Smooth muscle cell (in vitro differentiated cells): ENCODE data around the gene SNX27. TPM values are rescaled to one million over a fixed set of nuclear protein-coding genes. Genes with fewer than 3 reads are reported as not detected.

ENCODE experiments used
- DNase-seq: peaks from one replicate; lab custom pipeline; 2025; ENCODE audit not compliant: unreplicated experiment; lab: John Stamatoyannopoulos, UW
- H2AFZ ChIP-seq: fragments of 200-600 bp; sonication (generic); 2 replicates; pipeline ENCODE4 v1.6.0; 2016; ENCODE audit warnings: antibody characterized with exemption, low read depth, mild to moderate bottlenecking
- H3F3A ChIP-seq: fragments of 200-600 bp; sonication (generic); 2 replicates; pipeline ENCODE4 v1.6.0; 2017; ENCODE audit warnings: antibody characterized with exemption, low read depth
- H3K27ac ChIP-seq: fragments of 200-600 bp; sonication (generic); 2 replicates; pipeline ENCODE4 v1.5.1; 2016; ENCODE audit warnings: low read depth, mild to moderate bottlenecking
- H3K27me3 ChIP-seq: fragments of 200-600 bp; sonication (generic); 2 replicates; pipeline ENCODE4 v1.6.1; 2016; ENCODE audit warnings: low read depth, mild to moderate bottlenecking
- H3K36me3 ChIP-seq: fragments of 200-600 bp; sonication (generic); 2 replicates; pipeline ENCODE4 v1.5.1; 2016; ENCODE audit warnings: low read depth
- H3K4me1 ChIP-seq: fragments of 200-600 bp; sonication (generic); 2 replicates; pipeline ENCODE4 v1.5.1; 2016; ENCODE audit warnings: low read depth
- H3K4me2 ChIP-seq: fragments of 200-600 bp; sonication (generic); 2 replicates; pipeline ENCODE4 v1.6.0; 2016; ENCODE audit warnings: mild to moderate bottlenecking
- H3K4me3 ChIP-seq: fragments of 200-600 bp; sonication (generic); 2 replicates; pipeline ENCODE4 v1.5.1; 2016; ENCODE audit warnings: mild to moderate bottlenecking
- H3K79me2 ChIP-seq: fragments of 200-600 bp; sonication (generic); 2 replicates; pipeline ENCODE4 v1.6.0; 2016; ENCODE audit warnings: low read depth, mild to moderate bottlenecking
- H3K9ac ChIP-seq: fragments of 200-600 bp; sonication (generic); 2 replicates; pipeline ENCODE4 v1.6.0; 2016; ENCODE audit warnings: low read depth
- H3K9me3 ChIP-seq: fragments of 200-600 bp; sonication (generic); replicated peaks from 2 replicates; pipeline ENCODE4 v1.5.1; 2016; ENCODE audit warnings: low read depth
- H4K20me1 ChIP-seq: fragments of 200-600 bp; sonication (generic); 2 replicates; pipeline ENCODE4 v1.6.0; 2016; ENCODE audit warnings: low read depth
- WGBS: methylation state at CpG from one replicate; pipeline ENCODE4 v1.1.7; 2016; ENCODE audit warnings: low lambda C conversion rate; 5-methylcytosine and 5-hydroxymethylcytosine counted together
- polyA plus RNA-seq: library from polyadenylated mRNA; unstranded; fragments of >200 nt; fragmentation: Nextera tagmentation; extraction: Ambion mirVana; gene quantifications from 2 replicates; pipeline ENCODE4 v1.2.1, GENCODE V29; 2016
- total RNA-seq: library from RNA; depleted of rRNA; stranded (reverse); fragments of >200 nt; gene quantifications from 2 replicates; pipeline ENCODE4 v1.2.3, GENCODE V29; 2014
- TF ChIP-seq, protein P1 (sequence below): fragments of 200-600 bp; sonication (generic); IDR thresholded peaks from 2 replicates; pipeline ENCODE4 v1.5.1; 2017; ENCODE audit warnings: borderline replicate concordance, mild to moderate bottlenecking, antibody characterized with exemption; ENCODE audit not compliant: insufficient read depth, poor library complexity, severe bottlenecking

The SNX27 gene
- total and polyA plus RNA-seq, 2 experiments from 2014 or later, result 11.9 to 20.9 TPM

GRCh38 chr1:151714820-151715725 lies 103.2 kb downstream of the SNX27 start:
- Histone ChIP-seq H3F3A (no peaks in the 10 kb centered on the region), H3K4me2 (no peak overlapping the region), H3K36me3 (no peaks in the 10 kb centered on the region), H3K9ac (no peak overlapping the region), H4K20me1 (no peaks in the 10 kb centered on the region), H3K27me3 (peaks cover 48% of the 10 kb centered on the region), H3K27ac (no peak overlapping the region), H3K9me3 (no peaks in the 10 kb centered on the region), H3K4me1 (peaks cover 7% of the 10 kb centered on the region), H3K79me2 (no peaks in the 10 kb centered on the region), H2AFZ (no peak overlapping the region), H3K4me3 (no peak overlapping the region)
- DNase-seq, result no peak
- TF ChIP-seq, protein P1, sequence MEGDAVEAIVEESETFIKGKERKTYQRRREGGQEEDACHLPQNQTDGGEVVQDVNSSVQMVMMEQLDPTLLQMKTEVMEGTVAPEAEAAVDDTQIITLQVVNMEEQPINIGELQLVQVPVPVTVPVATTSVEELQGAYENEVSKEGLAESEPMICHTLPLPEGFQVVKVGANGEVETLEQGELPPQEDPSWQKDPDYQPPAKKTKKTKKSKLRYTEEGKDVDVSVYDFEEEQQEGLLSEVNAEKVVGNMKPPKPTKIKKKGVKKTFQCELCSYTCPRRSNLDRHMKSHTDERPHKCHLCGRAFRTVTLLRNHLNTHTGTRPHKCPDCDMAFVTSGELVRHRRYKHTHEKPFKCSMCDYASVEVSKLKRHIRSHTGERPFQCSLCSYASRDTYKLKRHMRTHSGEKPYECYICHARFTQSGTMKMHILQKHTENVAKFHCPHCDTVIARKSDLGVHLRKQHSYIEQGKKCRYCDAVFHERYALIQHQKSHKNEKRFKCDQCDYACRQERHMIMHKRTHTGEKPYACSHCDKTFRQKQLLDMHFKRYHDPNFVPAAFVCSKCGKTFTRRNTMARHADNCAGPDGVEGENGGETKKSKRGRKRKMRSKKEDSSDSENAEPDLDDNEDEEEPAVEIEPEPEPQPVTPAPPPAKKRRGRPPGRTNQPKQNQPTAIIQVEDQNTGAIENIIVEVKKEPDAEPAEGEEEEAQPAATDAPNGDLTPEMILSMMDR, result no peak
- WGBS, result 85% methylated on average over 10 of the region's 10 CpGs

DNA sequence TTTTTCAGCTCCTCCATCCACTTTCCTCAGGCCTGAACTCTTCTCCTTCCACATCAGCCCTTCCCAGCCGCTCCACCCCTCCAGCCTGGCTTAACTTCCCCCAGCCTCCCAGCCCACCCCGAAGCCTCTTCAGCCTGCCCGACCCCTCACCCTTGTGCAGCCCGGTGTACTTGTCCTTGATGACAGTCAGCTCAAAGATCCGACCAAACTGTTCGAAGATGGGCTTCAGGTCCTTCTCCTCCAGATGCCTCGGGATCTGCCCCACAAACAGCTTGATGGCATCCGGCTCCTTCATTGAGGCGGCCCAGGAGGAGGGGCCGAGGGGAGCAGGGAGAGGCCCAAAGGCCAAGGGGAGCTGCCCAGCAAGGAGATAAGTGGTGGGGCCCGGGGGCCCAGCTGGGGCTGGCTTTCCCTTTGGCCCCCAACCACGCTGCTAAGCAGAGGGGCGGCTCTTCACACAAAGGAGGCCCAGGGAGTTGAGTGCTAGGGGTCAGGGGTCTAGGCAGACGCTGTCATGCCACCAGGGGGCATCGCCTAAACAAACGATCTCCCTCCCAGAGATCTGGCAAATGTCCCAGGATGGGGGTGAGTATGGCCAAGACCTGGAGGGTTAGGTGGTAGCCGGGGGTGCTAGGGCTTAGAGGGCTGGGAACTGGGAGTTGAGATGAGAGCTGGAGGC lies 104.0 kb downstream of the SNX27 start:
- Histone ChIP-seq H3K4me2 (no peak overlapping the region), H3K4me1 (peaks cover 14% of the 10 kb centered on the region), H3K9ac (no peak overlapping the region), H3K27ac (no peak overlapping the region), H2AFZ (no peak overlapping the region), H3K79me2 (no peaks in the 10 kb centered on the region), H3F3A (peaks cover 3% of the 10 kb centered on the region), H3K4me3 (no peak overlapping the region), H3K27me3 (peaks cover 55% of the 10 kb centered on the region), H3K36me3 (no peaks in the 10 kb centered on the region), H3K9me3 (no peaks in the 10 kb centered on the region), H4K20me1 (no peaks in the 10 kb centered on the region)
- 55% methylated on average over 17 of the region's 17 CpGs for whole genome bisulfite sequencing
- TF ChIP-seq, protein P1, result peak; percentile 10
- DNase-seq, result no peak

- no peak overlapping the region for H3K4me3 ChIP-seq
- WGBS, result 10% methylated on average over 3 of the region's 11 CpGs
- H3K27me3 ChIP-seq, result peaks cover 58% of the 10 kb centered on the region
Observed at GRCh38 chr1:151716405-151716762, 104.5 kb downstream of the SNX27 start.

More at GRCh38 chr1:151716405-151716762, 104.5 kb downstream of the SNX27 start:
- H4K20me1 ChIP-seq, result no peaks in the 10 kb centered on the region
- DNase-seq, result no peak
- H3F3A ChIP-seq, result peaks cover 3% of the 10 kb centered on the region
- H3K9me3 ChIP-seq, result no peaks in the 10 kb centered on the region
- peaks cover 18% of the 10 kb centered on the region for H3K4me1 ChIP-seq
- H3K79me2 ChIP-seq, result no peaks in the 10 kb centered on the region
- no peak overlapping the region for H3K9ac ChIP-seq
- peak overlapping the region; percentile 76 for H3K4me2 ChIP-seq
- TF ChIP-seq, protein P1, result no peak
- no peaks in the 10 kb centered on the region for H3K36me3 ChIP-seq
- no peak overlapping the region for H2AFZ ChIP-seq
- no peak overlapping the region for H3K27ac ChIP-seq
